HG02759 (cell line): ENCODE measurements around the gene SLC1A1.
"Not testable (repeated sequence)": the region's sequence is repeated elsewhere in the genome, so short reads cannot be mapped to it uniquely, and the experiment has no call there.

Experiments
- ATAC-seq: cut with Tn5 transposase; IDR thresholded peaks from one replicate; pipeline ENCODE4 v1.9.1; 2021; ENCODE audit warnings: mild to moderate bottlenecking, moderate library complexity; ENCODE audit not compliant: unreplicated experiment

The SLC1A1 gene

DNA sequence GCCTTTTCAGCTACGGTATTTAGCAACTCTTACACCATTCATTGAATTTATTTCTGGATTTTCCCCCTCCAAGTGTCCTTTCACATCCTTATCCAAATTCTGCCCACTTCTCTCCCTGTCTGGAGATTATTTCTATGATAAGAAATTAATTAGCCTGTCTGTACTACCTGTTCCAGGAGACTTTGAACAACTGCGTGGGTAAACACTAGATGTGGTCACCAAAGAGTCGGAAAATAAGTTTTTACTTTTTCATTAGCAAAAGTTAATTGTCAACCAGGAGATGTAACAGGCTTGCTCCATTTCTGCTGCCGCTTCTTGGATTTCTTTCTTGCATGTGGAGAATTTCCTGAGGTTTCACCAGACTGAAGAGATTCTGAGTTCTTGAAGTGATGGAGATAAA lies 14.0 kb downstream of the SLC1A1 start:
- ATAC-seq = no peak

- peak; percentile 43 for ATAC-seq
Measured at GRCh38 chr9:4506490-4506889, 16.2 kb downstream of the SLC1A1 start.

DNA sequence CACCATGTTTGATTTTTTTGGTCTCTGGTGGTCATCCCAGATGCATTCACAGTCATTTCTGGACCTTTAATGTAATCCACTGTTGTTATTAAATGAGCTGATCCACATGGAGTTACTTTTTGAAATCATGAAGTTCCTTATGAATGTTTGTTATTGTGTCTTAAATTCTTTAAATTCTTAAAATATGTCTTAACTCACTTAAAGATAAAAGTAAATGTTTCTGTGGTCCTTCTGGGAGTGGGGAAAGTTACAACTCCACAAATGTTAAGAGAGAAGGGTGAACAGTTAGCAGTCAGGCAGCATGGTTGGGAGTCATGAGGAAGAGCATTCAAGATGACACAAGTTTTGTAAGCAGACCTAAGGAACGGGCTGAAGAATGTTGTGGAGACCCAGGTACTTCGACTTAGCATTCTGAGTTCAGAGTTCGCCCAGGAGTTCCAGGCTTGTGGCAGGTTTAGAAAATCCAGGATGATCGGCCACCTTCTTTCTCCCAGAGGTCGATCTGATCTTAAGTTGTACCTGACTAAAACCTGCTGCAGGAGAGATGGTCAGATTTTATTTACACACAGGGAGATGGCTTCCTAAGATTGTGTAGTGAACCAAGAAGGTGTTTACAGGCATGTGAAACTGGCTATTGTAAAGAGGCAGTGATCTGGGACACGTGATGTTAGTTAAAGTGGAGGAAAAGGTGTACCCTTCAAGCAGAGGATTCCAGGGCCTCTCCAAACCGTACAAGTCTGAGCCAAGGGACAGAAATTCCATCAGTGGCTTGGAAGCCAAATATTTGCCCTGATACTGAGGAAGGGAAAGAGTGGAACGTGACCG lies 17.2 kb downstream of the SLC1A1 start:
- no peak for ATAC-seq

DNA sequence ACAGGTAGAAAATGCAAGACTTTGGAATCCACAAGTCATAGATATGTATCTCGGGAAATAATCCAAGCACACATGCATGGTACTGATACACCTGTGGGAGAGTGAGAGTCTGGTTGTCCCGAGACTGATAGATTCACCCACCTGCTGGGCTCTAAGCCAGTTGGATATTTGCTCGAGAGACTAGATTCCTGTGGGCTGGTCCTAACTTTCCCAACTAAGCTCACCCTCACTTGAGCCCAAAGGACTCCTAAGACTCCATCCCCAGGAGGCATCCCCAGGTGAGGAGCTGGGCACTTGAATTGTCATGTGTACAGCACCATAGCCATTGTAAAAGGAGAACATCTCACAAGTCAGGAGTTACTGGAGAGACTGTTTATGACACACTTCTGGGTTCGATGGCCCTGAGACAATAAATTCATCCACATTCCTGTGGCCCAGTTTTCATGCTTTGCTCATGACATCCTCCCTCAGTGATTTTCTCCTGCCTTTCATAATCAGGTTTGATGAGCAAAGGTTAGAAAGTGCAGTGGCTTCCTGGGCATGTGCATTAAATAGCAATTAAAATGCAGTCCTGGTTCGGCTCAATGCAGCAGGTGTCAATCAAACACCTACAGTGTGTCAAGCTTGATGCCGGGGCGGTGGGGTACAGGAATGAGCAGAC lies 18.1 kb downstream of the SLC1A1 start:
- ATAC-seq = no peak

GRCh38 chr9:4508907-4509589 lies 18.8 kb downstream of the SLC1A1 start:
- no peak for ATAC-seq

DNA sequence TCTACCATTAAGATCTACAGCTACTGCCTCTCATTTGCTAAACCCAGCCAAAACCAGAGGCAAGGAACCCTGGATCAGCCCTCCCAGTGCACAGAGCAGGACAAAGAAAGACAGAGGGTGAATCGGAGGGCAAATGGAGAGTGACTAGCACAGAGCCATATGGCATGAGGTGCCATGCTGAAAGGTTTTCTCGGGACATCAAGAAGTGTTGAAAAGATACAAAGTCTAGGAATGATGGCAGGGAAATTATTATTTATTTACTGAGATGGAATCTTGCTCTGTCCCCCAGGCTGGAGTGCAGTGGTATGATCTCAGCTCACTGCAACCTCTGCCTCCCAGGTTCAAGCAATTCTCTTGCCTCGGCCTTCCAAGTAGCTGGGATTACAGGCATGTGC lies 19.3 kb downstream of the SLC1A1 start:
- no peak for ATAC-seq

GRCh38 chr9:4510546-4511322 lies 20.5 kb downstream of the SLC1A1 start:
- no peak for ATAC-seq

- no peak for ATAC-seq
Measured at GRCh38 chr9:4514252-4515128, 24.2 kb downstream of the SLC1A1 start.

DNA sequence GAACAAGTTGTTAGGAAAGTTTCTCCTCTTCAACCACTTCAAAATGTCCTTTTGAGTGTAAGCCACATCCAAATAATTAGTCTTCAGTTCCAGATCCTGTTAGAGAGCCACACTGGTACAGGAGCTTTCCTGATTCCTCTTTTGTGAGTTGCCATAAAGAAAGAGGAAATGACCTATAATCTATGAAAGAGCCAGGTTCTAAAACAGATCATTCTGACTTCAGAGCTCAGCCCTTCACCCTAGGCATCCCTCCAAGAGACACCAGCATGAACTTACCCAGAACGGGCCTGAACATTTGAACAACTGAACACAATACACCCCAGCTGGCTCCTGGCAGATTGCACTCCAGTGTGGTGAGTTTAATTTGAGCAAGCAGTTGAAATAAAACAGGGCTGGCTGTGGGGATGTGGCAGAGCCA lies 25.7 kb downstream of the SLC1A1 start:
- peak; percentile 35 for ATAC-seq

DNA sequence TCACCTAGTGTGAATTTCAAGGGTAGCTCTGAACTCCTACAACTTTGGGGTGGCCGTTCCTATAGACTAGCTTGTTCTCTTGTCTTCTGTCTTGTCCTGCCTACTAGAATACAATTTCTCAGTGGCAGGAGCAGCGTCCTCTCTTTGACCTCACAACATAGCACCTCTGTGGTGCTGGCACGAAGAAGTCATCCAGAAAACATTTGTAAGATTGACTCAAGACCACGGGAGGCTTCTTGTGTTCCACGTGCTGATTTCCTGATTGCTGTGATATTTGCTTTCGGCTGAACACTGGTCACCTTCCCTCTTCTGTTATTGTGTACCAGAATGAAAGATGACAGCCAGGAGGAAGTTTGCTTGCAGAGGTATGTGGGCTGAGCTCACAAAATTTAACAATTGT lies 27.0 kb downstream of the SLC1A1 start:
- ATAC-seq = no peak

DNA sequence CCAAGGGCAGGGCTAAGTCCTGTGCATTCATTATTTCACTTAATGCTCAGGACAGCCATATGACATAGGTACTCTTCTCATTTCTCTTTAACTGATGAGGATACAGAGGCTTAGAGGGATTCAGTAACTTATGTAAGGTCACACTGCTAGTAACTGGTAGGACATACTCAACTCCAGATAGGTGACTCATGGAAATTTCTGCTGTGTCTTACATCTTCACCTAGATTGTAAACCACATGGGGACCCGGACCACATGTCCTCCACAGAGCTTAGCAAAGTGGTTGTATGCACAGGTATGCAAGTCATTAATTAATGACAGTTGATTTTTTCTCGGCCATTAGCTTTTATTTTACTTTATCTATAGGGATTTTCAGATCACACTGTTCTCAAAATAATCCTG lies 29.3 kb downstream of the SLC1A1 start:
- peak; percentile 40 for ATAC-seq

GRCh38 chr9:4520055-4520454 lies 29.8 kb downstream of the SLC1A1 start:
- ATAC-seq = no peak

- no peak for ATAC-seq
Measured at GRCh38 chr9:4530375-4530774, 40.1 kb downstream of the SLC1A1 start.

DNA sequence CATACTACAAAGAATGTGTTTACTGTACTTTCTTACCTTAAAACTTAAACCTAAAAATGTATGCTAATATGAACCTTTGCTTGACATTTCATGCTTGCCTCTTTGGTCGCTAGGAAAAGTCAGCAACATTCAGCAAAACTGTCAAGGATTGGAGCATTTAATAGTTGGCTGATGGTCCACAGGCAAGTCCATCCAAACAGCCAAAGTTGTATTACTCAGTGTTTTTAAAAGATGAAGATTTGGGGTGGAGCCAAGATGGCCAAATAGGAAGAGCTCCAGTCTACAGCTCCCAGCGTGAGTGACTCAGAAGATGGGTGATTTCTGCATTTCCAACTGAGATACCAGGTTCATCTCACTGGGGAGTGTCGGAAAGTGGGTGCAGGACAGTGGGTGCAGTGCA lies 40.6 kb downstream of the SLC1A1 start:
- ATAC-seq = not testable (repeated sequence)

DNA sequence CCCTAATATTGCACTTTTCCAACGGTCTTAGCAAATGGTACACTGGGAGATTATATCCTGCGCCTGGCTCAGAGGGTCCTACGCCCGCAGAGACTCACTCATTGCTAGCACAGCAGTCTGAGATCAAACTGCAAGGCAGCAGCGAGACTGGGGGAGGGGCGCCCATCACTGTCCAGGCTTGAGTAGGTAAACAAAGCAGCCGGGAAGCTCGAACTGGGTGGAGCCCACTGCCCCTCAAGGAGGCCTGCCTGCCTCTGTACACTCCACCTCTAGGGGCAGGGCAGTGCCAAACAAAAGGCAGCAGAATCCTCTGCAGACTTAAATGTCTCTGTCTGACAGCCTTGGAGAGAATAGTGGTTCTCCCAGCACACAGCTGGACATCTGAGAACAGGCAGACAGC lies 41.1 kb downstream of the SLC1A1 start:
- not testable (repeated sequence) for ATAC-seq

DNA sequence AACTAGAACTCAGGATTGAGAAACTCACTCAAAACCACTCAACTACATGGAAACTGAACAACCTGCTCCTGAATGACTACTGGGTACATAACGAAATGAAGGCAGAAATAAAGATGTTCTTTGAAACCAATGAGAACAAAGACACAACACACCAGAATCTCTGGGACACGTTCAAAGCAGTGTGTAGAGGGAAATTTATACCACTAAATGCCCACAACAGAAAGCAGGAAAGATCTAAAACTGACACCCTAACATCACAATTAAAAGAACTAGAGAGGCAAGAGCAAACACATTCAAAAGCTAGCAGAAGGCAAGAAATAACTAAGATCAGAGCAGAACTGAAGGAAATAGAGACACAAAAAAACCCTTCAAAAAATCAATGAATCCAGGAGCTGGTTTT lies 43.6 kb downstream of the SLC1A1 start:
- not testable (repeated sequence) for ATAC-seq

- not testable (repeated sequence) for ATAC-seq
Measured at GRCh38 chr9:4536196-4536595, 45.9 kb downstream of the SLC1A1 start.

- no peak for ATAC-seq
Measured at GRCh38 chr9:4537581-4537980, 47.3 kb downstream of the SLC1A1 start.

- no peak for ATAC-seq
Measured at GRCh38 chr9:4538107-4538506, 47.8 kb downstream of the SLC1A1 start.

DNA sequence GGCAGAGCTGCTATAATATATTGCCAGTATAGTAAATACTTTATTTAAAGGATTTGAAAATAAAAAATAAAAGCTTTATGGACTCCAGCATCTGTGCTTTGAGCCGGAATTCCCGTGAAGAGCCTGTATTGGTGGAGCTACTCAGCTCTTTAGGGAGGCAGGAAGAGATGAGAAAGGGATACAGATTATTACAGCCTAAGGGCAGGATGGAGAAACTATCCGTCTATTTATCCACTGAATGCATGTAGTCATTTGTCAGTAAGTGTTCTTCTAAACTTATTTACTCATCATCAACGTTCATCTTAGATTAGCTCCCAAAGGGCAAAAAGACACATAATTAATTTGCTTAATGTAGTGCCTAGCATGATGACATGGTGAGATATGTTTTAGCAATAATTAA lies 48.4 kb downstream of the SLC1A1 start:
- ATAC-seq = no peak
